ENCODE results near the gene SGK1.
"Not testable (repeated sequence)": the region's sequence is repeated elsewhere in the genome, so short reads cannot be mapped to it uniquely, and the experiment has no call there.

Gene SGK1

DNA sequence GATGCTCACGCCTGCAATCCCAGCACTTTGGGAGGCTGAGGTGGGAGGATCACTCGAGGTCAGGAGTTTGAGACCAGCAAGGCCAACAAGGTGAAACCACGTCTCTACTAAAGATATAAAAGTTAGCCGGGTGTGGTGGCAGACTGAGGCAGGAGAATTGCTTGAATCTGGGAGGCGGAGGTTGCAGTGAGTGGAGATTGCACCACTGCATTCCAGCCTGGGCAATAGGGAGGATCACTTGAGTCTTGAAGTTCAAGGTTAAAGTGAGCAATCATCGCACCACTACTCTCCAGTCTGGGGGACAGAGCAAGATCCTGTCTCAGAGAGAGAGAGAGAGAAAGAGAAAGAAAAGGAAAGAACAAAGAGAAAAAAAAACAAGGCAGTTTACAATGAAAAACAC, 13.5 kb downstream of the SGK1 start:
- not testable (repeated sequence) for DNase-seq (ENCODE audit: low spot score)

DNA sequence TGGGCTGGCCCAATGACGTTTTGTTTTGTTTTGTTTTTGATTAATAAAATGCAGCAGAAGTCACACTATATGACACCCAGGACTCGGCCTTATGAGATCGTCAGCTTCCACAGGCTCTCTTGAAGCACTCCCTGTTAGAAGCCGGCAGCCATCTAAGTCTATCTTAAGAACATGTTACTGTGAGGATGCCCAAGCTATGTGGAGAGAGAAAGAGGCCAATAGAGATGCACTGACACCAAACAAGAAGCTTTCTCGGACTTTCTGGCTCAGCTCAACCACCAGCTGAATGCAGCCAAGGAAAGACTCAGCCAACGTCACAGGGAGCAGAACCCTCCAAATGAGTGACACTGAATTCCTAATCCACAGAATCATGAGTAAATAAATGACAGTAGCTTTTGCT, 14.0 kb downstream of the SGK1 start:
- DNase-seq (ENCODE audit: low spot score) = peak; percentile 21

DNA sequence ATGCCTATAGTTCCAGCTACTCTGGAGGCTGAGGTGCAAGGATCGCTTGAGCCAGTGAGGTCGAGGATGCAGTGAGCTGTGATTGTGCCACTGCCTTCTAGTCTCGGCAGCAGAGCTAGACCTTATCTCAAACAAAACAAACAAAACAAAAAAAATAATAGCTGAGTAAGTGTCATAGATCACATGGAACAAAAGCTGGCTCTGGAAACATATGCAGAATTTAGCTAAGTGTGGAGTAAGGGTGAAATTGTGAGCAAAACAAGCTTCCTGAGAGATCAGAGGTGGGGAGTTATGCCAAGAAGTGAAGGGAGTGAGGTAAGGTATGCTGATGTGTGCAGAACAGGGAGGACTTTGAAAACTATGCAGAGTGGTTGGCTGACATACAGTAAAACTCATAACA, 18.7 kb downstream of the SGK1 start:
- peak; percentile 9 for DNase-seq (ENCODE audit: low spot score)

DNA sequence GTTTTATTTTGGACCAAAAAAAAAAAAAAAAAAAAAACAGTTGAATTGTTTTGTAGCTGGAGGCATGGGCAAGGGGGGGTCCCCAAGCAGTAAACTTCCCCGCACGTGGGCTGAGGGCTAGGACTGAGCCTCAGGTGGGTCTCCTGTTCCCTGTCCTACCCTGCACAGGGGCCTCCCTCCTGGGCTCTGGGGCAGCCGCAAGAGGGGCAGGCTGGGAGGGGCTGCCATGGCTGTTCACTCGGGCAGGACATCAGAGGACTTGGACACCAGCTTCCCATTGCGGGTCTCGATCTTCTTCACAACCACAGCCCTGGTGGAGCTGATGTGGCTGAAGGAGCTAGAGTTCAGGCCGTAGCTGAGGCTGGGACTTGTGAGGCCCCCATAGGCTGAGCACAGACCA, 21.1 kb downstream of the SGK1 start:
- DNase-seq (ENCODE audit: low spot score) = no peak

DNA sequence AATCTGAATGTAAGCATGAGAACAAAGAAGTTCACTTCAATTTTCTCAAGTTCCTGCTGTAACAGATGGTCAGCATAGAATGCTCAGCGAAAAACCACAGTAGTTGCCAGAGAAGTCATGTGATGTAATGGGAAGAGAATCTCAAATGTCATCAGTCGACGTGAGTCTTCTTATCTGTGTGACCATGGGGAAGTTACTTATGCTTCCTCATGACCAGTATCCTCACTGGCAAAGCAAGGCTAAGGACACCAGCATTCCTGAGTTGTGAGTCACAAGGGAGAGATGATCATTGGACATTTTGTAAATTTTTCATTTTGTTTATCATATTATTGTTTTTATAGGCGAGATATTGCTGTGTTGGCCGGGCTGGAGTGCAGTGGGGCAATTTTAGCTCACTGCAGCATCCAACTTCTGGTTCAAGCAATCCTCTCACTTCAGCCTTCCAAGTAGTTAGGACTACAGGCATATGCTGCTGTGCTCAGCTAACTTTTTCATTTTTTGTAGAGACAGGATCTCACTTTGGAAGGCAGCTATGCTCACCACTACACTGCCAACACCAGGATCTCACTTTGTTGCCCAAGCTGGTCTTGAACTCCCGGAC, 21.9 kb downstream of the SGK1 start:
- DNase-seq (ENCODE audit: low spot score) = peak; percentile 91

DNA sequence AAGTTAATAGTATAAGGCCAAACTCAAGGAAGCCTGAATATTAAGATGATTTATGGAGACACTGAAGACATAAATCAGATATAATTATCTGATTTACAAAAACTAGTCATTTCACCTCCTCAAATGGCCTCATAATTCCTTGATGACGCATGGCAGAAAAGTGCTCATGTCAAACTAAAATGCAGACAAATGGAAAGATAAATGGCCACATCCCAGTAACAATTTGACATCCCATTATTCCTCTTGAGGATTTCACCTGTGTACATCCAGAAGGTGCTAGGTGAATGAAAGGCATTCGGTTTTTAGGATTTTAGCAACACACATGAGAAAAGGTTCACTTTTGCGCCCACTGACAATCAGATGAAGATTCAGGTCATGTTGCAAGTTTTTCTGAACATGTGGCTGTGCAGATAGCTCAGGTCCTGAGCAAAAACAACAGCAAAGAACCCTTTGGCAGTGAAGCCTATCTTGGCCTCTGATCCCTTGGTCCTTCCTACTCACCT, 24.2 kb downstream of the SGK1 start:
- DNase-seq (ENCODE audit: low spot score) = no peak

DNA sequence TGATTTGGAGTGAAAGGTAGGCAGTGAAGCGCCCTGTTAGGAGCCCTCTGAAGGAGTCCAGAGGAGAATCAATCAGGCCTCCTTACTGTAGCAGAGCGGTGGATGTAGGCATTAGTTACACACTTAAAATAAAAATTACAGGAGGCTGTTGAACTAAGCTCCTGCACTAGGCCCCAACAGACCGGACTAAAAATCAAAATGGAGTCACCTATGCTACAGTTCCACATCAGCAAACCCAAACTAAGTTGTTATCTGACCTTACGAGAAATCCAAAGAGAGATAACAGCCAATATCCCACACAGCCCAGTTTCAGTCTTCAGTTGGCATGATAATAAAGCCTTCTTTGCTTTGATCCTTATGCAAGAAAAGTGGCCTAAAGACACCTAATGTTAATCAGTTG, 26.8 kb downstream of the SGK1 start:
- DNase-seq (ENCODE audit: low spot score) = no peak

DNA sequence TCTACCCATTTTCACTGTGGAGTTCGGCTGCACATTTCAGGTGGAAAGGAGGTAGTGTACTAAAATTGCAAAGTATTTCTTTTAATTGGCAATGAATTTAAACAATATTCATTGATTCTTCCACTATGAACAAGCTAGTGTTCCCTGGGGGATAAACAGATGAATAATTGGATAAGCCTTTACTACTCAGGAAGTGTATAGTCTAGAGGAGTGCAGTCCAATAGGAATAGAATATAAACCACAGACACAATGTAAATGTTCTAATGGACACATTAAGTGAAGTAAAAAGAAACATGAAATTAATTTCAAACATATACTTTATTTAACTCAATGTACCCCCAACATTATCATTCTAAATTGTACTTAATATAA, 28.7 kb downstream of the SGK1 start:
- DNase-seq (ENCODE audit: low spot score) = no peak

DNA sequence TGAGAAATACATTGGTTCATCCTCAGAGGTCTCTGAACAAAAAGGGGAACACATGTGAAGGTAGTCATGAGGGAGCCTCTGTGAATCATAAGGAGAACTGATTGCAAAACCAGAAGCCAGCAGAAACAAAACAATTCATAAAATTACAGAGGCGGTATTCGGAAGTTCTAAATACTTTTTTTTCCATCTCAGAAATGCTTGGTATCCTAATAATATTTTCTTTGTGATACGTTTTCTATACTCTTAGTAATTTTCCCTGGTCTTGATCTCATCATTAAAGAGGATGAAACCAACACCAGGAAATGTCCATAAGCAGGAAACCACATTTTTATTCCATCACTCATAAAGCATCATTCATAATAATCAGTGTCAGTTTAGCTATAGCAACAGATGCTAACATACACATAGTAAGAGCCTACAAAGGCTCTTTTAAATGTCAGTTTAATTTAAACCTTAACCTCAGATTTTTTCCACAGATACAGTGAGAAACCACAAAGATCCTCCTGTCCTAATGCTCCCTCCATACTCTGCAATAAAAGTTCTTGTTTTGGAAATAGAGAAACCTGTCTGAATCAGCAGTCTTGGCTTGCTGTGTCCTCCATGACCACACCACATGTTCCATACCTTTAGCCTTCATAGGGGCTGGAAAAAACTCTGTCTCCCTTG, 29.2 kb downstream of the SGK1 start:
- DNase-seq (ENCODE audit: low spot score) = peak; percentile 69

DNA sequence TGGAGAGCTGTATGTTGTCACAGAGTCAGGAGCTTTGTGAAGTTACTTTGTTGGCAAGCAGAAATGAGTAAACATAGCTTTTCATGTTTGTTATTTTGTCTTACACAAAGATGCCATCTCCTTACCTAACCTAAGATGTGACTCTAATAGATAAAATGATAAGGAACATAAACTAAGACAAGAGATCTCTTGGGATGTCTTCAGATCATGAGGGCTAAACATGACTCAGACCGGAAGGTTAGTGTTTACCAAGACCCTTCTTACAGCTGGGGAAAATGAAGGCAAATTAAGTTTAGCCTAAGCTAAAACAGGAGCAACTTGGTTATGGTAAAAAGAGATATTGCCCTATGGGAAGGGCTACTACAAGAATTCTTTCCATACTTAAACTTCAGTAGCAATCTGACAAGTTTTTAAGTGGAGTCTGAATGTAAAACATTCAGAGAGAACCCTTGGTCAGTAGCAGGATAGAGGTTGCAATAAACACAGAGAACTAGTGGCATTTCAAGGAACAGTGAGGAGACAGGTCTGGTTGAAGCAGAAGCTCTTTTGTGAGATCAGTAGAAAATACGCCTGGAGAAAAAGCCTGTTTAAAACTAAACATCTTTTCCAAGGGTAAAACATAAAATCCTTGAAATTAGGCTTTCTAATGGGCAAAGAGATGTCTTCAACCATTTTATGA, 29.9 kb downstream of the SGK1 start:
- DNase-seq (ENCODE audit: low spot score) = no peak

DNA sequence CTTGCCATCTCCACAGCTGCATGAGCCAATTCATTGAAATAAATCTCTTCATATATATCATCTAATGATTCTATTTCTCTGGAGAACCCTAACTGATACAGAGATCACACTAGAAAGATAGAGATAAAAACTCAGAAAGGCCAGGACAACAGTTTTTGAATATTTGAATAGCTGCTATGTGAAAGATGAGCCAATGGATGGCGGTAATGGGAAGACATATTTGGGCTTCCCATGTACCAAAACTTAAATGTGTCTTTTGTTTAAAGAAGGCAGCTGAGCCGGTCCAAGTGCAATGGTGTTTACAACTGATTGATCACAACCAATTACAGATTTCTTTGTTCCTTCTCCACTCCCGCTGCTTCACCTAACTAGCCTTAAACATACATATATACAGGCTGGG, 35.1 kb downstream of the SGK1 start:
- DNase-seq (ENCODE audit: low spot score) = no peak

DNA sequence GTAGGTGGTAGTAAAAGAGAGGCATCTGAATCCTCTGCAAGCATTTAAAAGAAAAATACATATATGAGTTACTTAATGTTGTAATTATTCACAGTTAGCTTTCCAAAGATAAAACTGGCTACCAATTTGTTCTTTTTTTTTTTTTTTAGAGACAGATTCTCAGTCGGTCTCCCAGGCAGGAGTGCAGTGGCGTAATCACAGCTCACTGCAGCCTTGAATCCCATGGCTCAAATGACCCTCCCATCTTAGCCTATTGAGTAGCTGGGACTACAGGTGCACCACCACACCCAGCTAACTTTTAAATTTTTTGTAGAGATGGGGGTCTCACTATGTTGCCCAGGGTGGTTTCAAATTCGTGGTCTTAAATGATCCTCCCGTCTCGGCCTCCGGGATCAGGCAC, 36.5 kb downstream of the SGK1 start:
- DNase-seq (ENCODE audit: low spot score) = no peak

DNA sequence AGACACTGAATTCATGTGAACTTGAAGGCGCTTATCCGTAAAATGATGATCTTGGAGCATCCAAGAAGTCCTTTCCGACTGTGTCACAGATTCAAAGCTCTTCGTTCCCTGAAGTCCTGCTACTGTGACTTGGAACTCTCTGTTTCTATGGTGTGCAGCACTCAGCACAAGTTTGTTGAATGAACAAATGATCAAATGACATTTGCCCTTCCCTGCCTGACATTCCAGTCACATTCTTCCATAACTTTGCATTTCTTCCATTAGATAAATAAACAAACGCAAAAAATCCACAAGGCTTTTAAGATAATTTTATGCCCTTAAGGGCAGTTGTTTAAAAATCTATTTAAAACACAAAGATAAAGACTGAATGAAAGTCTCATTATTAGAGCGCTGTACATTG, 39.9 kb downstream of the SGK1 start:
- no peak for DNase-seq (ENCODE audit: low spot score)

DNA sequence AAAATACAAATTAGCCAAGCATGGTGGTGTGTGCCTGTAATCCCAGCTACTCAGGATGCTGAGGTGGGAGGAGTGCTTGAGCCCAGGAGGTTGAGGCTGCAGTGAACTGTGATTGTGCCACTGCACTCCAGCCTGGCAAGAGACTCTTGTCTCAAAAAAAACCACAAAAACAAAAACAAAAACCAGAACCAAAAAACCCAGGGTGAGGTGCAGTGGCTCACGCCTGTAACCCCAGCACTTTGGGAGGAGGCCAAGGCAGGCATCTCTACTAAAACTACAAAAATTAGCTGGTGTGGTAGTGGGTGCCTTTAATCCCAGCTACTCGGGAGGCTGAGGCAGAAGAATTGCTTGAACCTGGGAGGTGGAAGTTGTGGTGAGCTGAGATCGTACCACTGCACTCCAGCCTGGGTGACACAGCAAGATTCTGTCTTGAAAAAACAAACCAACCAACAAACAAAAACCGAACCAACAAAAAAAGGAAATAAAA, 41.0 kb downstream of the SGK1 start:
- not testable (repeated sequence) for DNase-seq (ENCODE audit: low spot score)

DNA sequence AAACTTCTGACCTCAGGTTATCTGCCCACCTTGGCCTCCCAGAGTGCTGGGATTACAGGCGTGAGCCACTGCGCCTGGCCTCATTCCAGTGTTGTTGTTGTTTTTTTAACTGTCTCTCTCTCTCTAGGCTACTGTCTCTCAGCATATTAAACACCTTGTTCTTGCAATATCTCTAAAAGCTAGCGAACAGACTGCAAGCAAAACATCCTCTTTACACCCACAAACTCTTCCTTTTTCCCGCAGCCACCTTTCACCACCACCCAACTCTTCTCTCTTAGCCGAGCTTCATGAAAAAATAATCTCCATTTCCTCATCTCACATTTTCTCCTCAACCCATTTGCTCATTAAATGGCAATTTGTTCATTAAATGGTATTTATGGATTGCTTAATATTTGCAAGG, 45.5 kb downstream of the SGK1 start:
- DNase-seq (ENCODE audit: low spot score) = no peak

DNA sequence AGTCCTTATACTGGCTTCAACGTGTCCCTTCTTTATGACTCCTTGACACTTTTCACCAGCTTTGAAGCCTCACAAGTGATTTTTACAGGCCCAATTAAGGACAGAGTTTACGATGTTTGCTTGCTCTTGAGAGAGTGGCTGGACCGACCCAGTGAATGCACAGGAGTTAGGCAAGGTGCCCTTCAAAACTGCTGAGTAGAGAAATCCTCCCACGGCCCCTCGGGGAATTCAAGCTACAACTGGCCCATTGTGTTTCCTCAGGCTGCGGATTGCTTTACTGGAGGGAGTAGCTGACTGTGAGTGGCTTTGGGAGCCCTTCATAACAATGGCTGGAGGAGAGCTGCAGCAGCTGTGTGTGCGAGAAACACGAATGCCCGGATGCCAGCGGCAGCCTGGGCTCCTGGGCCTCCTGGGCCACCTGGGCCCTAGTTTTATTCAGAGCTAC, 50.0 kb downstream of the SGK1 start:
- DNase-seq (ENCODE audit: low spot score) = no peak

DNA sequence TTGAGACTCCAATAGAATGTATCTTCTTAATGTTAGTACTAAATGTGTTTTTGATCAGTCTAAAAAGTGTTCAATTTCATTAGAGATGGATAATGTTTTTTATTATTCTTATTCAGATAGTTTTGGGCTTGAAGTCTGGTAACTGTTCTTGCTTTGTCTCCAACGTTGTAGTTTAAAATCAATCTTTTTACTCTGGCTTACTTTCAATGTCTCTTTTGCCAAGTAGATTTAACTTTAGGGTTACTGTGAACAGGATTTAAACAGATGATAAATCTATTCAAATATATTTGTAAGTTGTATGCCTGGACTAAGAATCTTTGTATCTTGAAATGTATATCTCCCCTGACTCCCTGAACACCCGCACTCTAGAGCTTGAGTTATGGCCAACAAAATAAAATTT, 51.1 kb downstream of the SGK1 start:
- no peak for DNase-seq (ENCODE audit: low spot score)

DNA sequence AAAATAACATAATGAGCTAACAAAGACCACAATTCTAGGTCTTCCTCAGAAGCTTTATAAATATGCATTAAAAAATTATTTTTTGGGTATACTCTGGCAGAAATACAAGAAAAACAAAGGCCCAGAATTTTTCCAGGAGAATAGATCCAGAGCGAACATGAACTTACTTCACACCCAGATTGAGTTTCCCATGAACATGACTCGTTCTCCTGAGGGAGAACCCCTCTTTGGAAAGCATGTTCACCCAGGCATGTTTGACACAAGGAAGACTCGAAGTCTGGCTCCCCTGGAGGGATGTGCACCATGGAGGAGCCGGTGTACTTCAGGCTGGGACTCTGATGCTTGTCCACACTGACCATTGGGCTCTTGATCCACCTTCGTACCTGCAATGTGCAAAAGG, 56.1 kb downstream of the SGK1 start:
- no peak for DNase-seq (ENCODE audit: low spot score)

DNA sequence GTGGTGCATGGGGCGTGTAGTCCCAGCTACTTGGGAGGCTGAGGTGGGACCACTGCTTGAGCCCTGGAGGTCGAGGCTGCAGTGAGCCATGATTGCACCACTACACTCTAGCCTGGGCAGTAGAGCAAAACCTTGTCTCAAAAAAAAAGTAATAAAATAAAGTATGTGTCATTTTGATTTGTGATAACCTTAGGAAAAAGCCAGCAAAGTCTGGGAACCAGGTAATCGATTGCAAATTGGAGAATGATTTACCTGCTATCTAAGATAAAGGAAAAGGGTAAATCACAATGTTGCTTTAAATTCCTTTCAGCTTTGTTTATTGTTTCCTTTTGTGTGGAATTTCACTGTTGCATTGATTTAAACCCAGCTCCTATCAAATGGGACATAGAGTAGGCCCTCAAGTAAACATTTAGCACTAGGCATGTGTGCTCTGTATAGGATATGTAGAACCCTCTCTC, 59.0 kb downstream of the SGK1 start:
- DNase-seq (ENCODE audit: low spot score) = no peak

DNA sequence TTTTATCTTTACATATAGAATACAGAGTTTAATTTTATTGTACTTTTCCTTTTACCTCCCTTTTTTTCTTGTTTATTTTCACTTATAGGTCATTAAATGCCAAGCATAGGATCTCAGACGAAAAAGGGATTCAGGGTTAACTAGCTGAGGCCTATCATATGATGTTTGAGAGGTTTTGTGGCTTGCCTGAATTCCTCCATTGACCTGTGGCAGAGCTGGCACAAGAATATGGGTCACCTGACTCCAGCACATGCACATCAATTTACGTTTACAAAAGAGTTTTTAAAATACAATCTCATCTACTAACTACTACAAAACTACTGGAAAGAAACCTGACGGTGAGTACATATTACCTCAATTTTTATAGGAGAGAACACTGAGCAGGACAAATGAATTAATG, 60.4 kb downstream of the SGK1 start:
- no peak for DNase-seq (ENCODE audit: low spot score)

DNA sequence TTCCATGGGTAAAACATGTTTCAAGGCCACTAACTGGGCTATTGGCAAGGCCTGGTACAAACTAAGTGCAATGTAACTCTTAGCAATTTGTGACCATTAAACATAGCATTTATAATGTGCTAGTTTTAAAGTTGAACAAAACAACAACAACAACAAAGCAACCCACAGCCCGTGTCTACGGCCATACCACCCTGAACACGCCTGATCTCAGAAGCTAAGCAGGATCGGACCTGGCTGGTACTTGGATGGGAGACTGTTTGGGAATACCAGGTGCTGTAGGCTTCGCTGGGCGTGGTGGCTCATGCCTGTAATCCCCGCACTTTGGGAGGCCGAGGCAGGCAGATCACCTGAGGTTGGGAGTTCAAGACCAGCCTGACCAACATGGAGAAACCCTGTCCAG, 61.0 kb downstream of the SGK1 start:
- DNase-seq (ENCODE audit: low spot score) = no peak

DNA sequence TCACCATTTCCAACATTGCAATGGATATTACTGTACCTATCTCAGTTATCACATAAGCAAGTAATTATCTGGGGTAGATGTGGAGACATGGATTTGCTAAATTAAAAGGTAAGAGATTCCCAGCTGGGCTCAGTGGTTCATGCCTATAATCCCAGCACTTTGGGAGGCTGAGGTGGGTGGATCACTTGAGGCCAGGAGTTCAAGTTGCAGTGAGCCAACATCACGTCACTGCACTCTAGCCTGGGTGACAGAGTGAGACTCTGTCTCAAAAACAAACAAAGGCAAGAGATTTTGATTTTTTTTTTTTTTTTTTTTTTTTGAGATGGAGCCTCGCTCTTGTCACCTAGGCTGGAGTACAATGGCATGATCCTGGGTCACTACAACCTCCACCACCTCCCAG, 62.6 kb downstream of the SGK1 start:
- DNase-seq (ENCODE audit: low spot score) = not testable (repeated sequence)

DNA sequence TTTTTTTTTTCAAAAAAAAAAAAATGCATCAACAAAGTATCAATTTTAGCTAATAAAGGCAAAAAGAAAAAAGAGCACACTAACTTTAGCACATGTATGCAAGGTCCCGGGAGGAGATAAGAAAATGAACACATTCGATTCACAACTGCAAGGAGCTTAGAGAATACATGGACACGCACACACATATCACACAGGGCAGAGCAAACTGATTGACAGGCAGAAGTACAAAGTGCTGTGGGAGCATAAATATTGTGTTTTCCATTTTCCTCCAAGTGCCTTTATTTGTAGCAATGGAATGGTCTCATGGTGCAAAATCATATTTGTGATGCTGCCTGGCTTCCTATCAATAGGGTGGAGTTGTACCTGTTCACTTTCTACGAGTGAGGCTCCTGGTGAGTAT, 63.8 kb downstream of the SGK1 start:
- DNase-seq (ENCODE audit: low spot score) = no peak

All from GM03348 (cell line).